Lung (tissue), 12 donors: ENCODE results near the gene ZNF148. TPM values are rescaled to one million over a fixed set of nuclear protein-coding genes. Genes with fewer than 3 reads are reported as not detected.

Experiments used
- ATAC-seq: fragments of 200-7000 bp; cut with Tn5 transposase; one replicate; pipeline ENCODE4 v1.9.1; 2020; ENCODE audit warnings: moderate number of reproducible peaks; ENCODE audit not compliant: insufficient read depth, low FRiP score
- DNase-seq, 3 donors: peaks; one replicate each; pipeline ENCODE4 v3.0.0-alpha.2; 2013 to 2017
- H3K27ac ChIP-seq, 2 donors: one replicate each; pipeline ENCODE4 v1.5.1; 2013; ENCODE audit warnings: mild to moderate bottlenecking in 2 of 2, moderate library complexity in 2 of 2, control low read depth in 1 of 2, inconsistent platforms in 1 of 2, low read depth in 1 of 2, low read length in 1 of 2
- H3K27me3 ChIP-seq, 3 donors: one replicate each; pipeline ENCODE4 v1.5.1; 2013; ENCODE audit warnings: low read length in 2 of 3; ENCODE audit not compliant: control insufficient read depth in 3 of 3, insufficient read depth in 3 of 3
- H3K36me3 ChIP-seq, 4 donors: one replicate each; pipeline ENCODE4 v1.5.1; 2013; ENCODE audit warnings: low read length in 4 of 4, mild to moderate bottlenecking in 1 of 4, moderate library complexity in 1 of 4; ENCODE audit not compliant: control insufficient read depth in 4 of 4, insufficient read depth in 4 of 4
- H3K4me1 ChIP-seq, 5 donors: one replicate each; pipeline ENCODE4 v1.5.1; 2013; ENCODE audit warnings: low read length in 5 of 5, mild to moderate bottlenecking in 2 of 5, moderate library complexity in 1 of 5; ENCODE audit not compliant: control insufficient read depth in 5 of 5, insufficient read depth in 5 of 5
- H3K4me3 ChIP-seq: one replicate; pipeline ENCODE4 v1.5.1; 2013; ENCODE audit warnings: mild to moderate bottlenecking, control low read depth, moderate library complexity
- H3K9ac ChIP-seq, 2 donors: one replicate each; pipeline ENCODE4 v1.5.1; 2013; ENCODE audit warnings: low read length in 2 of 2, control low read depth in 1 of 2; ENCODE audit not compliant: insufficient read depth in 1 of 2
- H3K9me3 ChIP-seq, 4 donors: one replicate each; pipeline ENCODE4 v1.5.1; 2013; ENCODE audit warnings: low read length in 3 of 4, mild to moderate bottlenecking in 1 of 4, moderate library complexity in 1 of 4; ENCODE audit not compliant: control insufficient read depth in 4 of 4, insufficient read depth in 3 of 4
- CTCF ChIP-seq: IDR thresholded peaks from 2 replicates; pipeline ENCODE4 v1.5.1; 2012; ENCODE audit warnings: mild to moderate bottlenecking; ENCODE audit errors: control extremely low read depth, extremely low read depth
- WGBS, 2 donors: extraction: QIAGEN DNeasy Blood & Tissue Kit; methylation state at CpG; one replicate each; pipeline ENCODE4 v1.1.7; 2013; 5-methylcytosine and 5-hydroxymethylcytosine counted together
- polyA plus RNA-seq, 2 donors: library from polyadenylated mRNA; stranded (reverse); fragments of 200-250 nt; gene quantifications; one replicate each; pipeline ENCODE4 v1.2.1, GENCODE V29; 2013
- total RNA-seq, 2 donors: library from RNA; depleted of rRNA in 1 of 2; stranded (reverse); fragments of >200 nt in 1 of 2; gene quantifications; one replicate each; pipeline ENCODE4 v1.2.1, GENCODE V29; 2014 to 2021
- donor health status: control.
- donor health status: control.
- donor health status: Bipolar disorder and iron deficiency.
- donor health status: healthy.
- donor health status: DM: yes; HTN: yes; CAD: no.

The ZNF148 gene
- total and polyA plus RNA-seq, 4 donors: 3.5 to 46.2 (median 20.4) TPM

- no peak overlapping the region for H3K4me3 ChIP-seq
- peaks cover 0 to 10% (median 6%) of the 10 kb centered on the region in 4 donors for H3K36me3 ChIP-seq
- ATAC-seq (no peak), DNase-seq (no peak)
- 97 to 100% methylated on average over 2 of the region's 2 CpGs for WGBS, 2 donors
- H3K27me3 ChIP-seq: no peaks in the 10 kb centered on the region
- no peak overlapping the region for H3K27ac ChIP-seq
- H3K9ac ChIP-seq: no peak overlapping the region
- no peak for TF ChIP-seq CTCF
- no peaks in the 10 kb centered on the region for H3K9me3 ChIP-seq
- peaks cover 0 to 4% (median 0%) of the 10 kb centered on the region in 5 donors for H3K4me1 ChIP-seq
Measured at GRCh38 chr3:125287248-125287647, 87.9 kb downstream of the ZNF148 start.

GRCh38 chr3:125281381-125281780 lies 93.7 kb downstream of the ZNF148 start:
- H3K27ac ChIP-seq: no peak overlapping the region
- no peak overlapping the region for H3K9ac ChIP-seq
- peaks cover 0 to 9% (median 0%) of the 10 kb centered on the region in 5 donors for H3K4me1 ChIP-seq
- DNase-seq (peak in 1 of 3 donors; percentile 10), ATAC-seq (no peak)
- H3K9me3 ChIP-seq: peaks cover 0 to 2% (median 0%) of the 10 kb centered on the region in 4 donors
- H3K36me3 ChIP-seq: peaks cover 0 to 2% (median under 1%) of the 10 kb centered on the region in 4 donors
- H3K4me3 ChIP-seq: no peak overlapping the region
- H3K27me3 ChIP-seq: no peaks in the 10 kb centered on the region
- TF ChIP-seq CTCF: no peak
- WGBS, 2 donors: 56 to 74% methylated on average over 1 of the region's 1 CpG

- Histone ChIP-seq H3K4me1 (peaks cover 0 to 9% (median 0%) of the 10 kb centered on the region in 5 donors), H3K36me3 (peaks cover 0 to 2% (median 1%) of the 10 kb centered on the region in 4 donors), H3K9ac (no peak overlapping the region), H3K27me3 (no peaks in the 10 kb centered on the region), H3K9me3 (peaks cover 0 to 2% (median 0%) of the 10 kb centered on the region in 4 donors), H3K4me3 (no peak overlapping the region), H3K27ac (no peak overlapping the region)
- no peak for TF ChIP-seq CTCF
- peak in 2 of 3 donors; percentile 45 to 51 for DNase-seq
- ATAC-seq: no peak
- WGBS, 2 donors: 96% methylated on average over 2 of the region's 2 CpGs
Measured at GRCh38 chr3:125280668-125281361, 94.3 kb downstream of the ZNF148 start.
